ENCODE results near the gene DNAH3. TPM values are rescaled to one million over a fixed set of nuclear protein-coding genes. Genes with fewer than 3 reads are reported as not detected.

The DNAH3 gene
- total RNA-seq, 1 experiment from 2014 or later: 0.24 TPM

GRCh38 chr16:21189311-21189710 lies 38.7 kb upstream of the DNAH3 start:
- Histone ChIP-seq H3K23me2 (ENCODE audit: insufficient read length, low read depth, low read length, poor library complexity, severe bottlenecking) (no peaks in the 10 kb centered on the region), H2BK5ac (ENCODE audit: insufficient read length, low read length) (no peak overlapping the region), H2AFZ (ENCODE audit: low read length) (no peak overlapping the region), H4K20me1 (ENCODE audit: control insufficient read depth, insufficient read depth, insufficient read length) (no peaks in the 10 kb centered on the region), H3K79me1 (ENCODE audit: insufficient read depth, low read depth, low read length, poor library complexity, severe bottlenecking) (no peaks in the 10 kb centered on the region), H3K79me2 (ENCODE audit: insufficient read depth, low read length) (no peaks in the 10 kb centered on the region), H3K56ac (ENCODE audit: insufficient read length, low read depth, low read length) (no peak overlapping the region), H3K27me3 (ENCODE audit: insufficient read depth, low read length) (no peaks in the 10 kb centered on the region; the same call in 1 of the 2 replicates), H2BK12ac (ENCODE audit: insufficient read length, low read depth, low read length) (no peak overlapping the region), H2BK15ac (ENCODE audit: low read depth, low read length) (no peak overlapping the region), H3T11ph (ENCODE audit: low read length) (no peak overlapping the region), H2BK20ac (ENCODE audit: low read depth, low read length, poor library complexity, severe bottlenecking) (no peak overlapping the region), H2BK120ac (ENCODE audit: low read depth, low read length, poor library complexity, severe bottlenecking) (no peak overlapping the region), H3K23ac (ENCODE audit: insufficient read length, low read depth, low read length) (no peak overlapping the region), H3K9me3 (ENCODE audit: control insufficient read depth, low read depth, low read length) (no peaks in the 10 kb centered on the region), H4K91ac (ENCODE audit: insufficient read length, low read depth, low read length) (no peak overlapping the region), H3K9ac (ENCODE audit: extremely low read depth, insufficient read length, low read length) (no peak overlapping the region), H3K4me2 (ENCODE audit: insufficient read depth, insufficient read length, low read length) (no peak overlapping the region), H2AK5ac (ENCODE audit: insufficient read length, low read length) (no peak overlapping the region), H3K14ac (ENCODE audit: insufficient read depth, low read length) (no peak overlapping the region), H3K18ac (ENCODE audit: insufficient read length, low read depth, low read length) (no peak overlapping the region), H3K4me1 (ENCODE audit: insufficient read depth, low read length) (no peaks in the 10 kb centered on the region), H3K4ac (ENCODE audit: low read depth, low read length) (no peak overlapping the region), H3K27ac (ENCODE audit: insufficient read length, low read depth, low read length) (no peak overlapping the region), H4K8ac (replicated peaks; ENCODE audit: insufficient read length, low read depth, low read length) (no peak overlapping the region), H4K5ac (ENCODE audit: insufficient read length, low read depth, low read length) (no peak overlapping the region)
- DNase-seq: no peak
- WGBS (ENCODE audit: extremely low coverage, insufficient read length, low lambda C conversion rate): no CpG with 5 or more reads among the region's 5 CpGs
- peaks cover 0 to 6% of the 10 kb centered on the region in 2 experiments; a peak in 2 of 5 replicates for H3K9me3 Mint-ChIP-seq
- TF ChIP-seq CTCF (conservative IDR thresholded peaks at IDR 0.05): no peak
- H3K27me3 Mint-ChIP-seq (ENCODE audit: low read depth): peaks cover 11% of the 10 kb centered on the region
- H3K27ac Mint-ChIP-seq: no peak overlapping the region
- H3K4me1 Mint-ChIP-seq: peaks cover 3 to 12% of the 10 kb centered on the region in 2 experiments; a peak in 3 of 4 replicates
- H3K36me3 Mint-ChIP-seq (ENCODE audit: insufficient read depth in 1 of 3, low read depth in 3 of 3): peaks cover 0 to 3% (median 0%) of the 10 kb centered on the region in 3 experiments; a peak in 2 of 7 replicates
- H3K4me3 Mint-ChIP-seq: no peak overlapping the region

Measured in H9 (cell line).